OCI-LY3 (cell line): ENCODE data around the gene DPYD.

Experiments
- CTCF ChIP-seq: fragments of 200-600, 300-600 bp; sonication (generic); IDR thresholded peaks from 2 replicates; pipeline ENCODE4 v1.5.1; 2014; ENCODE audit warnings: antibody characterized with exemption, low read length, low read depth
- EZH2phosphoT487 ChIP-seq: fragments of 200-600 bp; shearing (Covaris generic); IDR thresholded peaks from 2 replicates; pipeline ENCODE4 v1.6.1; 2018; ENCODE audit warnings: antibody characterized with exemption, mixed run types, low read depth

GRCh38 chr1:97934491-97934890, 13.7 kb upstream of the DPYD start:
- TF ChIP-seq CTCF, result no peak
- no peak for TF ChIP-seq EZH2phosphoT487
